GM12878 (cell line): Measurements from ENCODE around the gene PLEKHF1. TPM values are rescaled to one million over a fixed set of nuclear protein-coding genes. Genes with fewer than 3 reads are reported as not detected.

Experiments
- ATAC-seq: fragments of 200-7000 bp; cut with Tn5 transposase; 3 replicates; pipeline ENCODE4 v1.9.1; 2020; ENCODE audit warnings: mild to moderate bottlenecking, moderate library complexity
- BruUV-seq: library from RNA; stranded (reverse); fragments of 400-500 nt; replicated peaks from 2 replicates; lab custom pipeline; 2021; lab: Mats Ljungman, UMichigan
- CTCF ChIA-PET: fragments of 300-600 bp; sonication (Branson Sonifier 250); formaldehyde crosslinking; extraction: SDS; loops from one replicate; lab custom pipeline; 2021; ENCODE audit warnings: inconsistent platforms; lab: Yijun Ruan, JAX
- POLR2A ChIA-PET: fragments of 350-600 bp; formaldehyde crosslinking; extraction: SDS; loops from one replicate; lab custom pipeline; 2021; ENCODE audit warnings: inconsistent platforms; lab: Charles Lee
- RAD21 ChIA-PET: fragments of 300-600 bp; sonication (Branson Sonifier 250); formaldehyde crosslinking; loops from one replicate; lab custom pipeline; 2023; ENCODE audit warnings: antibody characterized with exemption; ENCODE audit not compliant: unreplicated experiment; lab: Charles Lee
- SMC1A ChIA-PET: fragments of 300-600 bp; sonication (Branson Sonifier 250); formaldehyde crosslinking; loops from one replicate; lab custom pipeline; 2023; ENCODE audit not compliant: unreplicated experiment, uncharacterized antibody; lab: Charles Lee
- DNase-seq: peaks from one replicate; pipeline ENCODE4 v3.0.0-alpha.2; 2011; ENCODE audit warnings: low read depth, low spot score
- FAIRE-seq: peaks from 3 replicates; lab custom pipeline; 2011; peaks lifted over from hg19 to GRCh38; lab: Jason Lieb, UNC
- H2AFZ ChIP-seq: 2 replicates; pipeline ENCODE4 v1.6.0; 2011; ENCODE audit warnings: low read depth, low read length, control low read depth; ENCODE audit not compliant: control insufficient read depth
- H3K27ac ChIP-seq: 2 replicates; pipeline ENCODE4 v1.5.1; 2011; ENCODE audit warnings: control low read depth; ENCODE audit not compliant: control insufficient read depth, insufficient read depth
- H3K27me3 ChIP-seq, 2 experiments: replicated peaks in 1 of 2; 2 replicates each; pipeline versions ENCODE4 v1.6.0 to v1.6.1; 2011; ENCODE audit warnings: low read length in 1 of 2; ENCODE audit not compliant: control insufficient read depth in 2 of 2, insufficient read depth in 2 of 2
- H3K36me3 ChIP-seq, 2 experiments: 2 replicates each; pipeline ENCODE4 v1.5.1; 2011; ENCODE audit warnings: low read length in 1 of 2; ENCODE audit not compliant: control insufficient read depth in 2 of 2, insufficient read depth in 2 of 2
- H3K4me1 ChIP-seq: 2 replicates; pipeline ENCODE4 v1.6.1; 2011; ENCODE audit warnings: mild to moderate bottlenecking, low read length, moderate library complexity, mixed read lengths; ENCODE audit not compliant: control insufficient read depth, insufficient read depth
- H3K4me2 ChIP-seq: 2 replicates; pipeline ENCODE4 v1.6.0; 2011; ENCODE audit warnings: control low read depth; ENCODE audit not compliant: control insufficient read depth, insufficient read depth
- H3K4me3 ChIP-seq: fragments of 200-600 bp; sonication (generic); 2 replicates; pipeline ENCODE4 v1.5.1; 2016
- H3K79me2 ChIP-seq: 2 replicates; pipeline ENCODE4 v1.6.0; 2011; ENCODE audit warnings: low read length; ENCODE audit not compliant: control insufficient read depth, insufficient read depth
- H3K9ac ChIP-seq: 2 replicates; pipeline ENCODE4 v1.8.0; 2011; ENCODE audit warnings: low read length, control low read depth, mixed read lengths; ENCODE audit not compliant: control insufficient read depth, insufficient read depth
- H3K9me3 ChIP-seq: replicated peaks from 3 replicates; pipeline ENCODE4 v1.5.1; 2011; ENCODE audit warnings: mild to moderate bottlenecking, low read length; ENCODE audit not compliant: control insufficient read depth, insufficient read depth
- H4K20me1 ChIP-seq: 2 replicates; pipeline ENCODE4 v1.6.0; 2011; ENCODE audit not compliant: control insufficient read depth, insufficient read depth
- ASH2L ChIP-seq: fragments of 300-600, 200-600 bp; sonication (generic); IDR thresholded peaks from 2 replicates; pipeline ENCODE4 v1.6.1; 2017; ENCODE audit warnings: low read depth, mild to moderate bottlenecking, borderline replicate concordance
- EED ChIP-seq: sonication (generic); IDR thresholded peaks from 2 replicates; pipeline ENCODE4 v1.6.1; 2016; ENCODE audit warnings: antibody characterized with exemption, low read depth
- EP300 ChIP-seq, 2 experiments: fragments of 150-350 bp in 1 of 2; IDR thresholded peaks; 2 replicates each; pipeline ENCODE4 v1.6.1; 2011 to 2012; ENCODE audit warnings: low read depth in 2 of 2, low read length in 2 of 2, borderline replicate concordance in 1 of 2, improper control_type of control experiment in 1 of 2, inconsistent platforms in 1 of 2; ENCODE audit not compliant: control insufficient read depth in 1 of 2
- ESRRA ChIP-seq: IDR thresholded peaks from 2 replicates; pipeline ENCODE4 v1.6.1; 2012; ENCODE audit warnings: mild to moderate bottlenecking, low read length, improper control_type of control experiment
- KLF5 ChIP-seq: fragments of 450-650 bp; IDR thresholded peaks from 2 replicates; pipeline ENCODE4 v1.6.1; 2014; ENCODE audit warnings: mild to moderate bottlenecking; ENCODE audit not compliant: partially characterized antibody
- MYB ChIP-seq: fragments of 150-350 bp; IDR thresholded peaks from 2 replicates; pipeline ENCODE4 v1.6.1; 2014; ENCODE audit warnings: mild to moderate bottlenecking, low read depth, low read length, borderline replicate concordance
- MYC ChIP-seq: IDR thresholded peaks from 2 replicates; pipeline ENCODE4 v1.6.1; 2011; ENCODE audit warnings: mild to moderate bottlenecking, low read length, moderate library complexity, inconsistent platforms; ENCODE audit not compliant: insufficient read depth, insufficient replicate concordance, insufficient read length, severe bottlenecking
- NR2C2 ChIP-seq: IDR thresholded peaks from 2 replicates; pipeline ENCODE4 v1.6.1; 2011; ENCODE audit warnings: borderline replicate concordance, low read depth; ENCODE audit not compliant: control insufficient read depth, insufficient read length
- POLR2AphosphoS2 ChIP-seq: IDR thresholded peaks from 2 replicates; pipeline ENCODE4 v1.6.1; 2011; ENCODE audit warnings: low read depth, mild to moderate bottlenecking, low read length, improper control_type of control experiment, moderate library complexity
- POLR2AphosphoS5 ChIP-seq: IDR thresholded peaks from 2 replicates; pipeline ENCODE4 v1.6.1; 2011; ENCODE audit warnings: mild to moderate bottlenecking, low read length, inconsistent platforms
- SMAD5 ChIP-seq: IDR thresholded peaks from 2 replicates; pipeline ENCODE4 v1.6.1; 2016; ENCODE audit warnings: antibody characterized with exemption, low read depth
- SMARCA5 ChIP-seq: fragments of 450-650 bp; IDR thresholded peaks from 2 replicates; pipeline ENCODE4 v1.6.1; 2017; ENCODE audit warnings: mild to moderate bottlenecking
- YY1 ChIP-seq: IDR thresholded peaks from 2 replicates; pipeline ENCODE4 v1.6.1; 2011; ENCODE audit warnings: low read depth, mild to moderate bottlenecking, low read length
- WGBS: methylation state at CpG from one replicate; pipeline ENCODE4 v1.1.6; 2016; ENCODE audit warnings: low lambda C conversion rate; ENCODE audit not compliant: insufficient replicate concordance, insufficient coverage; ENCODE audit errors: missing lambda C conversion rate; 5-methylcytosine and 5-hydroxymethylcytosine counted together
- in situ Hi-C: fragments of 300-500 bp; cut with MboI; formaldehyde crosslinking; loops from 9 replicates; pipeline ENCODE4 v1.14.3; 2018; ENCODE audit warnings: mixed read lengths
- intact Hi-C: fragments of 100-400 bp; cut with micrococcal nuclease; formaldehyde crosslinking; loops from one replicate; pipeline ENCODE4 v1.14.2; 2022; ENCODE audit not compliant: unreplicated experiment
- polyA plus RNA-seq, 11 experiments: library from polyadenylated mRNA; depleted of rRNA in 4 of 11; unstranded in 6 of 11; stranded (reverse) in 5 of 11; fragments of >200 nt; fragmentation: Nextera tagmentation in 4 of 11; fragmentation: Illumina TruSeq in 1 of 11; extraction: Ambion mirVana in 4 of 11; extraction: Trizol in 1 of 11; gene quantifications; 1 replicate in 1 of 11; 2 replicates in 10 of 11; pipeline versions ENCODE4 v1.2.1 to v1.2.3, GENCODE V29; 2011 to 2016; ENCODE audit warnings: inconsistent platforms in 2 of 11, missing spikeins in 2 of 11, low read depth in 1 of 11
- total RNA-seq, 4 experiments: library from RNA; depleted of rRNA in 3 of 4; stranded (reverse); fragments of >200 nt in 3 of 4; fragmentation: Illumina TruSeq in 1 of 4; extraction: Trizol in 1 of 4; gene quantifications; 2 replicates each; pipeline versions ENCODE4 v1.2.1 to v1.2.3, GENCODE V29; 2013 to 2021
- TF ChIP-seq, protein P1 (sequence below): IDR thresholded peaks from 2 replicates; pipeline ENCODE4 v1.6.1; 2011; ENCODE audit warnings: low read depth, low read length, improper control_type of control experiment, borderline replicate concordance
- TF ChIP-seq, protein P2 (sequence below): fragments of 450-650 bp; IDR thresholded peaks from 2 replicates; pipeline ENCODE4 v1.6.1; 2017; ENCODE audit warnings: low read depth, mild to moderate bottlenecking, moderate library complexity
- TF ChIP-seq, protein P3 (sequence below): fragments of 450-650 bp; IDR thresholded peaks from 2 replicates; pipeline ENCODE4 v1.6.1; 2018; ENCODE audit warnings: mild to moderate bottlenecking, low read depth, moderate library complexity; ENCODE audit not compliant: partially characterized antibody
- TF ChIP-seq, protein P4 (sequence below): IDR thresholded peaks from 2 replicates; pipeline ENCODE4 v1.6.1; 2011; ENCODE audit warnings: mild to moderate bottlenecking, low read depth, low read length, moderate library complexity; ENCODE audit not compliant: insufficient replicate concordance

The PLEKHF1 gene
- total and polyA plus RNA-seq, 10 of the 15 experiments (the other 5 are each of a cell fraction or from before 2014, with no cell fraction given): 0.10 to 20.3 (median 15.3) TPM

DNA sequence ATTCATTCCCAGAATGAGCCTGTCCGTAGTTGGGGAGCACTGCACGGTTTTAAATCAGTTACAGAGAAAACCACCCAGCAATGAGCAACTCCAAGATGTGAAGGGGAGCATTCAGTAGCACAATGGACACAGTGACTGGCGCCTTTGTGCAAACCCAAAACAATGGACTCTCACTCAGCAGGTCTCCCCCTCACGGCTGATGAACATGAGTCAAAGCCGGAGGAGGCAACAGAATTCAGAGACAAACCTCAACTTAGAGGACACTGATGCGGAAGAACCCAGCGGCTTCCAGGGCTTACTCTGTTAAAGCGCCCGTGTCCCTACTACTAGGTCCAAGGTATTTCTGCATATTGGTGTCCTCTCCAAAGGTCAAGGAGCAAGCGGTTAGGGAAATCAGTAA is 17.7 kb downstream of the PLEKHF1 start:
- no peak overlapping the region for H3K4me2 ChIP-seq
- DNase-seq (no peak), FAIRE-seq (no peak), ATAC-seq (no peak)
- H2AFZ ChIP-seq: no peak overlapping the region
- H3K9ac ChIP-seq: no peak overlapping the region
- ChIA-PET RAD21 (no interaction called here), POLR2A (no interaction called here), SMC1A (no interaction called here), CTCF (no interaction called here)
- WGBS: 34% methylated on average over 10 of the region's 10 CpGs
- H4K20me1 ChIP-seq: no peaks in the 10 kb centered on the region
- H3K27me3 ChIP-seq: no peaks in the 10 kb centered on the region
- H3K27ac ChIP-seq: no peak overlapping the region
- in situ Hi-C loops (no loop called here), intact Hi-C loops (no loop called here)
- H3K36me3 ChIP-seq: peaks cover 0 to 2% of the 10 kb centered on the region in 2 experiments; a peak in 2 of 4 replicates
- no peaks in the 10 kb centered on the region for H3K79me2 ChIP-seq
- no peaks in the 10 kb centered on the region for H3K9me3 ChIP-seq
- H3K4me3 ChIP-seq: no peak overlapping the region
- BruUV-seq: no TSS peak
- peaks cover 27% of the 10 kb centered on the region for H3K4me1 ChIP-seq
- no peak for TF ChIP-seq EED
- TF ChIP-seq EP300 (IDR thresholded peaks at IDR 0.05; ENCODE audit: borderline replicate concordance in 1 of 2, control insufficient read depth in 1 of 2, low read depth in 2 of 2, low read length in 2 of 2): no peak
- TF ChIP-seq, protein P1, sequence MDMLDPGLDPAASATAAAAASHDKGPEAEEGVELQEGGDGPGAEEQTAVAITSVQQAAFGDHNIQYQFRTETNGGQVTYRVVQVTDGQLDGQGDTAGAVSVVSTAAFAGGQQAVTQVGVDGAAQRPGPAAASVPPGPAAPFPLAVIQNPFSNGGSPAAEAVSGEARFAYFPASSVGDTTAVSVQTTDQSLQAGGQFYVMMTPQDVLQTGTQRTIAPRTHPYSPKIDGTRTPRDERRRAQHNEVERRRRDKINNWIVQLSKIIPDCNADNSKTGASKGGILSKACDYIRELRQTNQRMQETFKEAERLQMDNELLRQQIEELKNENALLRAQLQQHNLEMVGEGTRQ: no peak
- no peak for TF ChIP-seq NR2C2
- TF ChIP-seq, protein P2, sequence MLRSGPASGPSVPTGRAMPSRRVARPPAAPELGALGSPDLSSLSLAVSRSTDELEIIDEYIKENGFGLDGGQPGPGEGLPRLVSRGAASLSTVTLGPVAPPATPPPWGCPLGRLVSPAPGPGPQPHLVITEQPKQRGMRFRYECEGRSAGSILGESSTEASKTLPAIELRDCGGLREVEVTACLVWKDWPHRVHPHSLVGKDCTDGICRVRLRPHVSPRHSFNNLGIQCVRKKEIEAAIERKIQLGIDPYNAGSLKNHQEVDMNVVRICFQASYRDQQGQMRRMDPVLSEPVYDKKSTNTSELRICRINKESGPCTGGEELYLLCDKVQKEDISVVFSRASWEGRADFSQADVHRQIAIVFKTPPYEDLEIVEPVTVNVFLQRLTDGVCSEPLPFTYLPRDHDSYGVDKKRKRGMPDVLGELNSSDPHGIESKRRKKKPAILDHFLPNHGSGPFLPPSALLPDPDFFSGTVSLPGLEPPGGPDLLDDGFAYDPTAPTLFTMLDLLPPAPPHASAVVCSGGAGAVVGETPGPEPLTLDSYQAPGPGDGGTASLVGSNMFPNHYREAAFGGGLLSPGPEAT: no peak
- no peak for TF ChIP-seq ESRRA
- no peak for TF ChIP-seq SMARCA5
- no peak for TF ChIP-seq POLR2AphosphoS2
- TF ChIP-seq, protein P3, sequence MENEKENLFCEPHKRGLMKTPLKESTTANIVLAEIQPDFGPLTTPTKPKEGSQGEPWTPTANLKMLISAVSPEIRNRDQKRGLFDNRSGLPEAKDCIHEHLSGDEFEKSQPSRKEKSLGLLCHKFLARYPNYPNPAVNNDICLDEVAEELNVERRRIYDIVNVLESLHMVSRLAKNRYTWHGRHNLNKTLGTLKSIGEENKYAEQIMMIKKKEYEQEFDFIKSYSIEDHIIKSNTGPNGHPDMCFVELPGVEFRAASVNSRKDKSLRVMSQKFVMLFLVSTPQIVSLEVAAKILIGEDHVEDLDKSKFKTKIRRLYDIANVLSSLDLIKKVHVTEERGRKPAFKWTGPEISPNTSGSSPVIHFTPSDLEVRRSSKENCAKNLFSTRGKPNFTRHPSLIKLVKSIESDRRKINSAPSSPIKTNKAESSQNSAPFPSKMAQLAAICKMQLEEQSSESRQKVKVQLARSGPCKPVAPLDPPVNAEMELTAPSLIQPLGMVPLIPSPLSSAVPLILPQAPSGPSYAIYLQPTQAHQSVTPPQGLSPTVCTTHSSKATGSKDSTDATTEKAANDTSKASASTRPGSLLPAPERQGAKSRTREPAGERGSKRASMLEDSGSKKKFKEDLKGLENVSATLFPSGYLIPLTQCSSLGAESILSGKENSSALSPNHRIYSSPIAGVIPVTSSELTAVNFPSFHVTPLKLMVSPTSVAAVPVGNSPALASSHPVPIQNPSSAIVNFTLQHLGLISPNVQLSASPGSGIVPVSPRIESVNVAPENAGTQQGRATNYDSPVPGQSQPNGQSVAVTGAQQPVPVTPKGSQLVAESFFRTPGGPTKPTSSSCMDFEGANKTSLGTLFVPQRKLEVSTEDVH: no peak
- no peak for TF ChIP-seq KLF5
- no peak for TF ChIP-seq MYB
- TF ChIP-seq, protein P4, sequence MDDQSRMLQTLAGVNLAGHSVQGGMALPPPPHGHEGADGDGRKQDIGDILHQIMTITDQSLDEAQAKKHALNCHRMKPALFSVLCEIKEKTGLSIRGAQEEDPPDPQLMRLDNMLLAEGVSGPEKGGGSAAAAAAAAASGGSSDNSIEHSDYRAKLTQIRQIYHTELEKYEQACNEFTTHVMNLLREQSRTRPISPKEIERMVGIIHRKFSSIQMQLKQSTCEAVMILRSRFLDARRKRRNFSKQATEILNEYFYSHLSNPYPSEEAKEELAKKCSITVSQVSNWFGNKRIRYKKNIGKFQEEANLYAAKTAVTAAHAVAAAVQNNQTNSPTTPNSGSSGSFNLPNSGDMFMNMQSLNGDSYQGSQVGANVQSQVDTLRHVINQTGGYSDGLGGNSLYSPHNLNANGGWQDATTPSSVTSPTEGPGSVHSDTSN: no peak
- no peak for TF ChIP-seq ASH2L
- TF ChIP-seq YY1: no peak
- no peak for TF ChIP-seq SMAD5
- TF ChIP-seq MYC: no peak
- TF ChIP-seq POLR2AphosphoS5: no peak
